Lower leg skin (tissue), 3 donors: Measurements from ENCODE around the gene ZBTB42.

Experiments used
- CTCF ChIP-seq, 3 donors: fragments of 450-650 bp; IDR thresholded peaks; one replicate each; pipeline ENCODE4 v1.5.1; 2016; ENCODE audit warnings: antibody characterized with exemption in 3 of 3, mild to moderate bottlenecking in 3 of 3, moderate library complexity in 2 of 3
- POLR2A ChIP-seq, 2 donors: fragments of 450-650 bp; IDR thresholded peaks; one replicate each; pipeline ENCODE4 v1.6.1; 2016 to 2017; ENCODE audit warnings: antibody characterized with exemption in 2 of 2, mild to moderate bottlenecking in 1 of 2, moderate library complexity in 1 of 2

GRCh38 chr14:104787736-104788135 is 13.2 kb upstream of the ZBTB42 start:
- TF ChIP-seq CTCF (IDR thresholded peaks at IDR 0.05) (no peak), POLR2A (IDR thresholded peaks at IDR 0.05) (no peak)
